ENCODE results near the gene ITSN2.

ITSN2 gene

DNA sequence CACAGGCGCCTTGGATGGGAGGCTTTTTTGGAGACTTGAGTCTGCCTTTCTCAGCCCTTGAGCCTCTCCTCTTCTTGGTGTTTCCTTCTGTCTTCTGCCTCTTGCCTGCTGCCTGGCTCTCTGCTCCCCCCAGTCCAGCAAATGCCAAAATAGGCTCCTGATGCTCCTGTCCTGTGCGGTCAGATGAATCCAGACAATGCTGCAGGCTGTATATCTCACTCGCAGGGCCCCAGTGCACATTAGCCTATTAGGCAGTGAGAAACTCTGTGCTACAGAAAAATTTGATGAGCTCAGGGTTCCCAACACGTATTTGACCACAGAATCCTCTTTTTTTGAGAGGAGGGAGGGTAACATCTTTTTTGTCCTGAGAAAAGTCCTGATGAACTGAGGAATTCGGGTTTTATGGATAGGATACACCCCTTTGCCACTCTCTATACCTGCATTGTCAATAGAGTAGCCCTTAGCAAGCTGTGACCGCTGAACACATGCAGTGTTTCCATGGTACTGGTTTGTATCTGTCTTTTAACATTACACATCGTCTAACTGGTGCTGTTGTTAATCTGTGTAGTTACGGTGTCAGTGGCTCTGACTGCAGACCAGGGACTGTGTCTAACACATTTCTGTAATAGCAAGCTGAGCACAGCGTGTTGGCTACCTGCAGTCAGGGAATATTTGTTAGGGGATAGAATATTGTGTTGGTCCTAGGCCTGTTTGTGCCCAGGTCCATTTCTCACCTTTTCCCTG lies 134.7 kb downstream of the ITSN2 start:
- H3K4me3 ChIP-seq (ENCODE audit: low read depth, low read length) = no peak overlapping the region
- TF ChIP-seq, protein P1, sequence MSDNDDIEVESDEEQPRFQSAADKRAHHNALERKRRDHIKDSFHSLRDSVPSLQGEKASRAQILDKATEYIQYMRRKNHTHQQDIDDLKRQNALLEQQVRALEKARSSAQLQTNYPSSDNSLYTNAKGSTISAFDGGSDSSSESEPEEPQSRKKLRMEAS (IDR thresholded peaks at IDR 0.05; ENCODE audit: low read depth, low read length) = no peak
- TF ChIP-seq, protein P2, sequence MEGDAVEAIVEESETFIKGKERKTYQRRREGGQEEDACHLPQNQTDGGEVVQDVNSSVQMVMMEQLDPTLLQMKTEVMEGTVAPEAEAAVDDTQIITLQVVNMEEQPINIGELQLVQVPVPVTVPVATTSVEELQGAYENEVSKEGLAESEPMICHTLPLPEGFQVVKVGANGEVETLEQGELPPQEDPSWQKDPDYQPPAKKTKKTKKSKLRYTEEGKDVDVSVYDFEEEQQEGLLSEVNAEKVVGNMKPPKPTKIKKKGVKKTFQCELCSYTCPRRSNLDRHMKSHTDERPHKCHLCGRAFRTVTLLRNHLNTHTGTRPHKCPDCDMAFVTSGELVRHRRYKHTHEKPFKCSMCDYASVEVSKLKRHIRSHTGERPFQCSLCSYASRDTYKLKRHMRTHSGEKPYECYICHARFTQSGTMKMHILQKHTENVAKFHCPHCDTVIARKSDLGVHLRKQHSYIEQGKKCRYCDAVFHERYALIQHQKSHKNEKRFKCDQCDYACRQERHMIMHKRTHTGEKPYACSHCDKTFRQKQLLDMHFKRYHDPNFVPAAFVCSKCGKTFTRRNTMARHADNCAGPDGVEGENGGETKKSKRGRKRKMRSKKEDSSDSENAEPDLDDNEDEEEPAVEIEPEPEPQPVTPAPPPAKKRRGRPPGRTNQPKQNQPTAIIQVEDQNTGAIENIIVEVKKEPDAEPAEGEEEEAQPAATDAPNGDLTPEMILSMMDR (IDR thresholded peaks at IDR 0.05; ENCODE audit: low read depth, low read length) = no peak
- no peak for TF ChIP-seq POLR2A (IDR thresholded peaks at IDR 0.05; ENCODE audit: extremely low read depth, insufficient read length)
- TF ChIP-seq MYC (IDR thresholded peaks at IDR 0.05; ENCODE audit: low read depth, low read length) = no peak
- DNase-seq (ENCODE audit: low read depth) = no peak

DNA sequence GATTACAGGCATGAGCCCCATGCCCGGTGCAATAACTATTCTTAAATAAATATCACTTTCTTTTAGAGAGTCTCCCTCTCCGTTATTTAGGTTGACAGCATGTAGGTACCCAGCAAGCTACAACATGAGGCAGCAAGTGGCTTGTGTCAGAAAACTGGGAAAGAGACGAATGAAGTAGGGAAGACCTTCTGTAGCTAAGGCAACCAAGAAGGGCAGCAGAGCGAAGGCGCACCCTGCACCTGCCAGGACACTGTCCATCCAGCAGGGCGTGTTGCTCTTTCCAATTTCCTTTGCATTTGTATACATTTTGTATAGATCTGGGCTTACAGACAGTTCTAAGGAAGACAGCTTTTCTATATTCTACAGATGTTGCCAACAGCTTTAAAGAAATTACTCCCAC lies 137.4 kb downstream of the ITSN2 start:
- TF ChIP-seq, protein P2 (IDR thresholded peaks at IDR 0.05; ENCODE audit: low read depth, low read length) = no peak
- TF ChIP-seq, protein P1 (IDR thresholded peaks at IDR 0.05; ENCODE audit: low read depth, low read length) = no peak
- TF ChIP-seq MYC (IDR thresholded peaks at IDR 0.05; ENCODE audit: low read depth, low read length) (no peak), POLR2A (IDR thresholded peaks at IDR 0.05; ENCODE audit: extremely low read depth, insufficient read length) (no peak)
- no peak overlapping the region for H3K4me3 ChIP-seq (ENCODE audit: low read depth, low read length)
- DNase-seq (ENCODE audit: low read depth) = no peak

DNA sequence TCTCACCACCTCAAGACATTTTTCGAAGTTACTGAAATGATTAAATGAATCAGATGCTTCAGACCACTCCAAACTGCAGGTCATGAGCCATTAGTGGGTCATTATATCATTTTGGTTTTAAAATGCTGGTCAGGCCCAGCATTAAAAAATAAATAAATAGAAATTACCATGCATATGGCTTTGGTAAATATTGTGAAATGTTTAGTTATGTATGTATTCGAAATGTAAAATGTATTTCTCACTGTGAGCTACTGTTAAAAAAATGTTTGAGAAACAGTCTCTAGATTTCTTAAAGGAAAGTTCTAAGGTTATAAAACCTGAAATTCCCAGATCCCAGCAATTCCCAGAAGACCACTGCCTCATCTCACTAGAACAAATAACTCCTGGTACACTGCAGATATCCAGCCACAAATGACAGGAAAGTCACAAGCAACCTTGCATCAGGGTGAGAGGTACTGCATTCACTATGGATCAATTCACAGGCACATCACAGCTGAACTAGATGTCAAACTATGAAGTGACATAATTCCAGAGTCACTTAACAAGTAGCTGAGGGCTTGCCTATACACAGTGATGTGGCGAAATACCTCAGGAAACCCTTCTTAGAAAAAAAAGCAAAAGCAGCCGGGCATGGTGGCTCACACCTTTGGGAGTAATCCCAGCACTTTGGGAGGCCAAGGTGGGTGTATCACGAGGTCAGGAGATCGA lies 138.8 kb downstream of the ITSN2 start:
- no peak overlapping the region for H3K4me3 ChIP-seq (ENCODE audit: low read depth, low read length)
- DNase-seq (ENCODE audit: low read depth) = no peak
- TF ChIP-seq, protein P2 (IDR thresholded peaks at IDR 0.05; ENCODE audit: low read depth, low read length) = no peak
- TF ChIP-seq POLR2A (IDR thresholded peaks at IDR 0.05; ENCODE audit: extremely low read depth, insufficient read length) (no peak), MYC (IDR thresholded peaks at IDR 0.05; ENCODE audit: low read depth, low read length) (no peak)
- TF ChIP-seq, protein P1 (IDR thresholded peaks at IDR 0.05; ENCODE audit: low read depth, low read length) = no peak

DNA sequence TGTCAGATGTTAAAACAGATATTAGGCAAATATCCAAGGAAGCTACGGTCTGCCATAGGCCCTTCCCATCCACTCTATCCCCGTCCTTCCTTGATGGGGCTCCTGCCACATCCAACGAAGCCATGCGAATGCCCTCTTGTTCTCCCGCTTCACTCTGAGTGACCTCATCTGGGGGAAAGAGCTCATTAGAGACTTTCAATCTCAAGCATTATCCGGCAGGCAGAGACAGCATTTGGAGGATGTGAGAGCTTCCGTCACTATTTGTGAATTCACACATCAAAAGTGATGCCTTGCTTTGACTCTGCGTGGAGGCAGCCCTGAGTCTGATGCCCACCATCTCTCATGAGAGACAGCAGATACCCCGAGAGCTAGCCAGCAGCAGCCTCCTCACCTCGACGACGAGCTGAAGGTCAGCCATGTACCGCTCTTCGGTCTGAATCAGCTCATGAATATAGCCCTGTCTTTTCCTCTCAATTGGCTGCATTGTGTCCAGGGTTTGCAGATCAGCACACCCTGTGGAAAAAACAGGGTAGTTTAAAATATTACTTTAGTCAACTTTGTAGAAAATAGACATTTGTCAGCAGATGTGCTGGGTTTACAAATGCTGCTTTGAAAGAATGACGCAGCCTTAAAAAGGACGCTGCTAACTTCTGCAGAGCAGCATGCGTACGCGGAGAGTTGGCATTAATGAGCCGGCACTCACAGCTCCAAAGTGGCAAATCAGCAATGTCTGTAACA lies 139.6 kb downstream of the ITSN2 start:
- no peak overlapping the region for H3K4me3 ChIP-seq (ENCODE audit: low read depth, low read length)
- no peak for DNase-seq (ENCODE audit: low read depth)
- no peak for TF ChIP-seq MYC (IDR thresholded peaks at IDR 0.05; ENCODE audit: low read depth, low read length)
- TF ChIP-seq, protein P1 (IDR thresholded peaks at IDR 0.05; ENCODE audit: low read depth, low read length) = no peak
- TF ChIP-seq, protein P2 (IDR thresholded peaks at IDR 0.05; ENCODE audit: low read depth, low read length) = no peak
- TF ChIP-seq POLR2A (IDR thresholded peaks at IDR 0.05; ENCODE audit: extremely low read depth, insufficient read length) = no peak

DNA sequence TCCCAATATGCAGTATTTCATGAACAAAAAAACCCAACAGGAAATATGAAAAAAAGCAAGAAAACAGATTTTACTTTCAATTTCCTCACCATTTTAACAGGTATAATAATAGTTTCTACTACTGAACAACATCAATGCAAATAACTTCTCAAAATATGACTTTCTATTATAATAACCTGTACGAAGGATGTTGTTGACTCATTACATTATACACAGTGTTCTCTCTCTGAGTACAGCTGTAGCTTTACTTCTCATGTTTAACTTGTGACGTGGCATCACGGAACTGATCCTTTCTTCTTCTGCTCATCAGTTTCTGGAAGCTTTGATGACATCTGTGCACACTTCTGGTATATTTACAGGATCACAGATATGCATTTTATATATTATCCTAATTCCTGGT lies 145.5 kb downstream of the ITSN2 start:
- no peak for DNase-seq (ENCODE audit: low read depth)
- TF ChIP-seq POLR2A (IDR thresholded peaks at IDR 0.05; ENCODE audit: extremely low read depth, insufficient read length) (no peak), MYC (IDR thresholded peaks at IDR 0.05; ENCODE audit: low read depth, low read length) (no peak)
- TF ChIP-seq, protein P2 (IDR thresholded peaks at IDR 0.05; ENCODE audit: low read depth, low read length) = no peak
- TF ChIP-seq, protein P1 (IDR thresholded peaks at IDR 0.05; ENCODE audit: low read depth, low read length) = no peak
- no peak overlapping the region for H3K4me3 ChIP-seq (ENCODE audit: low read depth, low read length)

All from NB4 (cell line).